GM21381 (cell line): ENCODE measurements around the gene RIC8A.
"Not testable (repeated sequence)": the region's sequence is repeated elsewhere in the genome, so short reads cannot be mapped to it uniquely, and the experiment has no call there.

ENCODE experiments used
- ATAC-seq: cut with Tn5 transposase; IDR thresholded peaks from one replicate; pipeline ENCODE4 v1.9.1; 2021; ENCODE audit warnings: mild to moderate bottlenecking, moderate library complexity; ENCODE audit not compliant: unreplicated experiment

Gene RIC8A

GRCh38 chr11:207208-207862 is at the start of gene RIC8A, which contains the start of gene BET1L:
Gene RIC8A (plus strand): TSS chr11:207708. CDS start chr11:208855, 1,147 bp downstream.
Gene BET1L (minus strand): TSS chr11:207399. CDS start chr11:207321, 78 bp downstream.
- ATAC-seq, result peak; percentile 76

- ATAC-seq, result not testable (repeated sequence)
Observed at GRCh38 chr11:180242-180641, 27.3 kb upstream of the RIC8A start.

GRCh38 chr11:189200-189783 is 18.2 kb upstream of the RIC8A start:
- ATAC-seq, result peak; percentile 6

- peak; percentile 87 for ATAC-seq
Observed at GRCh38 chr11:189843-190311, 17.6 kb upstream of the RIC8A start.

GRCh38 chr11:190546-190945 is 17.0 kb upstream of the RIC8A start:
- not testable (repeated sequence) for ATAC-seq

GRCh38 chr11:191490-192478 is 15.7 kb upstream of the RIC8A start:
- not testable (repeated sequence) for ATAC-seq

- ATAC-seq, result not testable (repeated sequence)
Observed at GRCh38 chr11:192674-193128, 14.8 kb upstream of the RIC8A start, which contains the start of gene SCGB1C1. Gene SCGB1C1 (plus strand): TSS chr11:193078. CDS start chr11:193100, 22 bp downstream.

- ATAC-seq, result not testable (repeated sequence)
Observed at GRCh38 chr11:193481-193880, 14.0 kb upstream of the RIC8A start.

- ATAC-seq, result no peak
Observed at GRCh38 chr11:196786-197731, 10.4 kb upstream of the RIC8A start.

GRCh38 chr11:197741-198235 is 9.7 kb upstream of the RIC8A start:
- ATAC-seq, result no peak

- ATAC-seq, result no peak
Observed at GRCh38 chr11:198236-198806, 9.2 kb upstream of the RIC8A start.

GRCh38 chr11:199004-199581 is 8.4 kb upstream of the RIC8A start:
- no peak for ATAC-seq

GRCh38 chr11:199782-200181 is 7.7 kb upstream of the RIC8A start:
- no peak for ATAC-seq

- ATAC-seq, result no peak
Observed at GRCh38 chr11:200224-201003, 7.1 kb upstream of the RIC8A start.

- ATAC-seq, result no peak
Observed at GRCh38 chr11:201966-202365, 5.5 kb upstream of the RIC8A start.

GRCh38 chr11:202490-202889 is 5.0 kb upstream of the RIC8A start:
- no peak for ATAC-seq

GRCh38 chr11:203056-203944 is 4.2 kb upstream of the RIC8A start:
- ATAC-seq, result no peak
